CD8-positive, alpha-beta memory T cell (primary cell): Measurements from ENCODE around the gene NRM. TPM values are rescaled to one million over a fixed set of nuclear protein-coding genes. Genes with fewer than 3 reads are reported as not detected.
A peak's percentile ranks its signal among the peaks of the same experiment; 100 is the strongest.

Experiments
- CTCF ChIA-PET: fragments of 350-600 bp; sonication (Branson Sonifier 250); formaldehyde crosslinking; loops from one replicate; lab custom pipeline; 2021; ENCODE audit warnings: antibody characterized with exemption; lab: Charles Lee
- POLR2A ChIA-PET: fragments of 350-600 bp; sonication (Branson Sonifier 250); formaldehyde crosslinking; loops from one replicate; lab custom pipeline; 2021; ENCODE audit warnings: antibody characterized with exemption; lab: Charles Lee
- DNase-seq, 5 donors: peaks; one replicate each; pipeline versions ENCODE4 v3.0.0 to v3.0.0-alpha.2; 2020 to 2022; ENCODE audit warnings: mixed read lengths in 1 of 5
- H3K27ac ChIP-seq: one replicate; pipeline ENCODE4 v1.7.0; 2013; ENCODE audit warnings: low read depth, mild to moderate bottlenecking, low read length, moderate library complexity
- H3K27me3 ChIP-seq: 2 replicates; pipeline ENCODE4 v1.7.0; 2013; ENCODE audit warnings: low read length, mild to moderate bottlenecking; ENCODE audit not compliant: insufficient read depth, poor library complexity, severe bottlenecking
- H3K36me3 ChIP-seq: 2 replicates; pipeline ENCODE4 v1.7.0; 2013; ENCODE audit warnings: mild to moderate bottlenecking, low read length, moderate library complexity; ENCODE audit not compliant: insufficient read depth
- H3K4me1 ChIP-seq: 2 replicates; pipeline ENCODE4 v1.7.0; 2013; ENCODE audit warnings: mild to moderate bottlenecking, low read length, moderate library complexity; ENCODE audit not compliant: insufficient read depth
- H3K4me3 ChIP-seq: 2 replicates; pipeline ENCODE4 v1.7.0; 2013; ENCODE audit warnings: mild to moderate bottlenecking, low read length
- H3K9me3 ChIP-seq: 2 replicates; pipeline ENCODE4 v1.7.0; 2013; ENCODE audit warnings: mild to moderate bottlenecking, low read length
- H3K27ac Mint-ChIP-seq, 8 donors: one replicate each; pipeline ENCODE4 v1.8.0; 2020 to 2021; ENCODE audit warnings: mixed read lengths in 8 of 8, mild to moderate bottlenecking in 6 of 8, inconsistent platforms in 3 of 8, moderate library complexity in 3 of 8
- H3K27me3 Mint-ChIP-seq, 2 donors: one replicate each; pipeline ENCODE4 v1.8.0; 2020 to 2021; ENCODE audit warnings: mixed read lengths in 2 of 2, mild to moderate bottlenecking in 1 of 2, moderate library complexity in 1 of 2
- H3K36me3 Mint-ChIP-seq, 3 donors: one replicate each; pipeline ENCODE4 v1.8.0; 2020 to 2021; ENCODE audit warnings: mixed read lengths in 3 of 3, inconsistent platforms in 1 of 3, mild to moderate bottlenecking in 1 of 3
- H3K4me1 Mint-ChIP-seq, 3 donors: one replicate each; pipeline ENCODE4 v1.8.0; 2020 to 2021; ENCODE audit warnings: mixed read lengths in 3 of 3, inconsistent platforms in 1 of 3, mild to moderate bottlenecking in 1 of 3
- H3K4me3 Mint-ChIP-seq, 7 donors: one replicate each; pipeline ENCODE4 v1.8.0; 2020 to 2021; ENCODE audit warnings: mixed read lengths in 7 of 7, mild to moderate bottlenecking in 6 of 7, moderate library complexity in 4 of 7, inconsistent platforms in 2 of 7
- H3K9me3 Mint-ChIP-seq, 5 donors: one replicate each; pipeline ENCODE4 v1.8.0; 2020 to 2022; ENCODE audit warnings: mixed read lengths in 5 of 5, mild to moderate bottlenecking in 3 of 5, moderate library complexity in 2 of 5, inconsistent platforms in 1 of 5
- polyA plus RNA-seq: library from polyadenylated mRNA; unstranded; fragments of 300-500 nt; fragmentation: Illumina TruSeq; gene quantifications from one replicate; pipeline ENCODE4 v1.2.3, GENCODE V29; 2021
- total RNA-seq, 2 experiments: library from RNA; stranded (reverse); gene quantifications; one replicate each; pipeline ENCODE4 v1.2.3, GENCODE V29; 2021

NRM gene
- total and polyA plus RNA-seq, 3 experiments from 2014 or later = 11.7 to 29.2 (median 28.1) TPM

GRCh38 chr6:30696432-30696831 lies 5.6 kb upstream of the NRM start:
- Histone ChIP-seq H3K9me3 (no peaks in the 10 kb centered on the region), H3K36me3 (peaks cover 3% of the 10 kb centered on the region), H3K27me3 (no peaks in the 10 kb centered on the region), H3K4me3 (no peak overlapping the region), H3K4me1 (peaks cover under 1% of the 10 kb centered on the region), H3K27ac (no peak overlapping the region)
- ChIA-PET POLR2A (no interaction called here), CTCF (interaction anchor here (1.4 to 1.6 kb wide), 2 partner anchors 8 to 34 kb away, joined by 3 to 6 read pairs; no protein-coding TSS in a partner anchor)
- H3K27ac Mint-ChIP-seq = no peak overlapping the region
- no peaks in the 10 kb centered on the region for H3K27me3 Mint-ChIP-seq
- H3K4me1 Mint-ChIP-seq = peaks cover 3 to 7% (median 3%) of the 10 kb centered on the region in 3 donors
- H3K9me3 Mint-ChIP-seq = no peaks in the 10 kb centered on the region
- DNase-seq = no peak
- no peak overlapping the region for H3K4me3 Mint-ChIP-seq
- H3K36me3 Mint-ChIP-seq = peaks cover 0 to 13% (median 2%) of the 10 kb centered on the region in 3 donors

GRCh38 chr6:30691208-30691847 lies 544 bp upstream of the NRM start:
- no peak for DNase-seq
- H3K9me3 ChIP-seq = no peaks in the 10 kb centered on the region
- no peaks in the 10 kb centered on the region for H3K27me3 Mint-ChIP-seq
- peak overlapping the region; percentile 37 for H3K4me3 ChIP-seq
- peak overlapping the region; percentile 24 for H3K27ac ChIP-seq
- H3K36me3 ChIP-seq = no peaks in the 10 kb centered on the region
- CTCF ChIA-PET = interaction anchor here (1.4 to 3.1 kb wide), 4 partner anchors 11 to 31 kb away, joined by 3 to 21 read pairs (median 10); no protein-coding TSS in a partner anchor
- POLR2A ChIA-PET = interaction anchor here (0.7 to 1.5 kb wide), 4 partner anchors 9 to 31 kb away, joined by 3 to 8 read pairs (median 4); partner anchors contain the start of genes MDC1 and TUBB
- H3K9me3 Mint-ChIP-seq = no peaks in the 10 kb centered on the region
- peaks cover 0 to 7% (median 2%) of the 10 kb centered on the region in 3 donors for H3K36me3 Mint-ChIP-seq
- H3K4me1 ChIP-seq = peaks cover 37% of the 10 kb centered on the region
- H3K4me1 Mint-ChIP-seq = peaks cover 40 to 50% (median 40%) of the 10 kb centered on the region in 3 donors
- H3K27ac Mint-ChIP-seq = peak overlapping the region; percentile 43 to 99 (median 84)
- H3K27me3 ChIP-seq = no peaks in the 10 kb centered on the region
- H3K4me3 Mint-ChIP-seq = peak overlapping the region; percentile 81 to 99 (median 86)

DNA sequence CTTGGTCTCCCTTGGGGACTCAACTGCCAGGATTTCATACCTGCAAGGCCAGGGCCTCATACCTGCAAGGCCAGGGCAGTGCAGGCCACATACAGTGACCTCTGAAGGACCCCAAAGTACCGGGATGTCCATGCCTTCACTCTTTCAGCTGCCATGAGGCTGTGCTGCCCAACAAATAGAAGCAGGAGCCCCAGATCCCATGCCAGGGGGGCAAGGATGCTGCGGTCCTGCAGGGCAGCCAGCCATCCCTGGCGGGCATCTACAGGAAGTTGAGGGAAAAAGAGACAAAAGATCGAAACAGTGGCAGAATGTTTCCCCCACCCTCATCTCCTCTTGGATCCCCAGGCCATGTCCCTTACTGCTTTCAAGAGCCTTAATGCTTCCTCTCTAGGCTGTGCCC lies 799 bp downstream of the NRM start:
- Mint-ChIP-seq H3K36me3 (peaks cover 0 to 21% (median 2%) of the 10 kb centered on the region in 3 donors), H3K27ac (peak overlapping the region; percentile 58 to 99 (median 94)), H3K4me3 (peak overlapping the region; percentile 81 to 100 (median 90)), H3K27me3 (no peaks in the 10 kb centered on the region), H3K4me1 (peaks cover 40 to 53% (median 40%) of the 10 kb centered on the region in 3 donors), H3K9me3 (no peaks in the 10 kb centered on the region)
- POLR2A ChIA-PET = interaction anchor here (1.0 kb wide), 1 partner anchor 27 kb away, joined by 3 read pairs; the partner anchor contains the start of gene MDC1
- Histone ChIP-seq H3K27me3 (no peaks in the 10 kb centered on the region), H3K4me1 (peaks cover 37% of the 10 kb centered on the region), H3K9me3 (no peaks in the 10 kb centered on the region), H3K4me3 (peak overlapping the region; percentile 37), H3K27ac (peak overlapping the region; percentile 24), H3K36me3 (no peaks in the 10 kb centered on the region)
- no peak for DNase-seq
- CTCF ChIA-PET = interaction anchor here (1.4 to 3.1 kb wide), 5 partner anchors 10 to 33 kb away, joined by 3 to 23 read pairs (median 21); no protein-coding TSS in a partner anchor

DNA sequence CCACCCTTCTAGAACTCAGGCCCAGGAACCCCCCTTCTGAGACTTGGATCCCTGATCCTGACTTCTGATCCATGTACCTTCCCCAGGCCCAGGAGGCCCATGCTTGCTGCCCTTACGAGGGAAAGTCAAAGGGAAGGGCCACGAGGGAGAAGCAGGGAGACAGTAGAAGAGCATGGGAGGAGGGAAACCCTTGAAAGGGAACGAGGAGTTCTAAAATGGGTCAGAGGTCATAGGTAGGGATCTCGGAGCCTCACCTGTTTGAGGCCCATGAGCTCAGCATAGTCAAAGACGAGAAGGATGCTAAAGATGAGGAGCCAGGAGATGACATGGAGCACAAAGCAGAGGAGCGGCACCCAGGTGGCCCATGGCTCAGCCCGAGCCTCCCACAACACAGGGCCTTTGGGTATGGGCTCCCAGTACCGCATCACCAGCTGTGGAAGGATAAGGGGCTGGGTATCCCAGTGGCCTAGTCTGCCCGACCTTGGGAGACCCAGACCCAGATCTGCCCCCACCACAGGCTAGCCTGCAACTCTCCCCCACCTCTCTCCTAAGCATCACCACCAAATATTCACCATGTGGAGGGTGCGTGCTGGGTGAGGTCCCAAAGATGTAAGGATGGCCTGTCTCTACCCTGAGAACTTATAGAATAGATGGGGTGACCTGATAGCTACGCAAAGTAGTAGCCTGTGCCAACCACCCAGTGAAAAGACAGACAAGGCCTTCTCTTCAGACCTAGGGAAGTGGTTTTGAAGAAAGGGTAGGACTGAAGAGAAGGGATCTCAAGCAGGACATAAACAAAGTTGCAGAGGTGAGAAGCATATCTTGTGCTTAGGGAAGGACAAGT lies 1.5 kb downstream of the NRM start:
- Histone ChIP-seq H3K9me3 (no peaks in the 10 kb centered on the region), H3K4me1 (peaks cover 37% of the 10 kb centered on the region), H3K36me3 (no peaks in the 10 kb centered on the region), H3K27ac (no peak overlapping the region), H3K27me3 (no peaks in the 10 kb centered on the region), H3K4me3 (no peak overlapping the region)
- Mint-ChIP-seq H3K27ac (peak overlapping the region; percentile 86 to 99 (median 96)), H3K4me1 (peaks cover 40 to 53% (median 40%) of the 10 kb centered on the region in 3 donors), H3K36me3 (peaks cover under 1 to 26% (median 2%) of the 10 kb centered on the region in 3 donors), H3K4me3 (peak overlapping the region; percentile 81 to 100 (median 99)), H3K9me3 (no peaks in the 10 kb centered on the region), H3K27me3 (no peaks in the 10 kb centered on the region)
- DNase-seq = no peak
- ChIA-PET CTCF (interaction anchor here (1.0 to 3.1 kb wide), 4 partner anchors 10 to 42 kb away, joined by 3 to 23 read pairs (median 13); no protein-coding TSS in a partner anchor), POLR2A (interaction anchor here (1.0 kb wide), 1 partner anchor 28 kb away, joined by 3 read pairs; the partner anchor contains the start of gene MDC1)

GRCh38 chr6:30688569-30688968 lies 2.2 kb downstream of the NRM start:
- Histone ChIP-seq H3K27me3 (no peaks in the 10 kb centered on the region), H3K4me3 (no peak overlapping the region), H3K9me3 (no peaks in the 10 kb centered on the region), H3K4me1 (peaks cover 37% of the 10 kb centered on the region), H3K27ac (peak overlapping the region; percentile 90), H3K36me3 (no peaks in the 10 kb centered on the region)
- ChIA-PET CTCF (interaction anchor here (1.0 to 3.1 kb wide), 5 partner anchors 10 to 42 kb away, joined by 3 to 23 read pairs (median 4); partner anchors contain the start of gene MDC1), POLR2A (interaction anchor here (1.5 kb wide), 1 partner anchor 10 kb away, joined by 4 read pairs; no protein-coding TSS in a partner anchor)
- H3K4me1 Mint-ChIP-seq = peaks cover 40 to 53% (median 40%) of the 10 kb centered on the region in 3 donors
- peak overlapping the region; percentile 95 to 100 (median 99) for H3K4me3 Mint-ChIP-seq
- no peaks in the 10 kb centered on the region for H3K9me3 Mint-ChIP-seq
- H3K27ac Mint-ChIP-seq = peak overlapping the region; percentile 91 to 99 (median 94)
- no peaks in the 10 kb centered on the region for H3K27me3 Mint-ChIP-seq
- peaks cover 3 to 32% (median 5%) of the 10 kb centered on the region in 3 donors for H3K36me3 Mint-ChIP-seq
- peak in 1 of 5 donors; percentile 8 for DNase-seq

- DNase-seq = no peak
- Mint-ChIP-seq H3K4me1 (peaks cover 40 to 54% (median 40%) of the 10 kb centered on the region in 3 donors), H3K9me3 (no peaks in the 10 kb centered on the region), H3K36me3 (peaks cover 3 to 39% (median 5%) of the 10 kb centered on the region in 3 donors), H3K27me3 (no peaks in the 10 kb centered on the region), H3K27ac (peak overlapping the region; percentile 84 to 99 (median 94)), H3K4me3 (peak overlapping the region; percentile 95 to 100 (median 99))
- Histone ChIP-seq H3K4me3 (peak overlapping the region; percentile 92), H3K36me3 (no peaks in the 10 kb centered on the region), H3K27ac (peak overlapping the region; percentile 90), H3K27me3 (no peaks in the 10 kb centered on the region), H3K9me3 (no peaks in the 10 kb centered on the region), H3K4me1 (peaks cover 37% of the 10 kb centered on the region)
- CTCF ChIA-PET = interaction anchor here (1.0 to 3.1 kb wide), 6 partner anchors 9 to 43 kb away, joined by 3 to 23 read pairs (median 4); partner anchors contain the start of gene MDC1
- POLR2A ChIA-PET = interaction anchor here (1.2 to 1.5 kb wide), 3 partner anchors 9 to 33 kb away, joined by 4 to 10 read pairs (median 5); partner anchors contain the start of gene MDC1
These were observed 2.9 kb downstream of the NRM start for GRCh38 chr6:30687659-30688431.
